ENCODE results near the gene ADCK1. TPM values are rescaled to one million over a fixed set of nuclear protein-coding genes. Genes with fewer than 3 reads are reported as not detected.

Gene ADCK1
- total and polyA plus RNA-seq, 9 of the 15 experiments (the other 6 are each of a cell fraction or from before 2014, with no cell fraction given): 2.8 to 8.9 (median 4.3) TPM

- H3K9me1 ChIP-seq (ENCODE audit: control insufficient read depth, insufficient read depth, low read length): no peaks in the 10 kb centered on the region
- no peaks in the 10 kb centered on the region for H3K27me3 ChIP-seq (ENCODE audit: control insufficient read depth in 2 of 2, insufficient read depth in 2 of 2, low read length in 2 of 2)
- no peak overlapping the region for H3K27ac ChIP-seq (ENCODE audit: extremely low read depth, low read depth, low read length)
- H3K9me3 ChIP-seq (replicated peaks; ENCODE audit: control insufficient read depth, insufficient read depth, low read depth, low read length): no peaks in the 10 kb centered on the region
- no peak overlapping the region for H3K4me2 ChIP-seq (ENCODE audit: insufficient read depth, low read length)
- FAIRE-seq (no peak), DNase-seq (ENCODE audit: extremely low read depth in 1 of 4, low spot score in 3 of 4) (no peak), ATAC-seq (no peak)
- BruUV-seq (replicated peaks): no TSS peak
- ChIA-PET POLR2A (no interaction called here), CTCF (ENCODE audit: low intra/inter-chr PET ratio) (no interaction called here)
- TF ChIP-seq STAT5B (CRISPR knock-in tag; IDR thresholded peaks at IDR 0.05): no peak
- no peak for TF ChIP-seq HMG20B (CRISPR knock-in tag; IDR thresholded peaks at IDR 0.05)
- TF ChIP-seq ZNF785 (CRISPR knock-in tag; IDR thresholded peaks at IDR 0.05): no peak
- no peak for TF ChIP-seq PHF21A (IDR thresholded peaks at IDR 0.05; ENCODE audit: borderline replicate concordance, low read depth)
- no peak for TF ChIP-seq CBFB (CRISPR knock-in tag; IDR thresholded peaks at IDR 0.05)
- TF ChIP-seq ETV1 (tag; conservative IDR thresholded peaks at IDR 0.05; ENCODE audit: low read depth): no peak
- no peak for TF ChIP-seq ZC3H11A (IDR thresholded peaks at IDR 0.05; ENCODE audit: low read depth, low read length)
- no peak for TF ChIP-seq JUNB (CRISPR knock-in tag; conservative IDR thresholded peaks at IDR 0.05)
- TF ChIP-seq CHD4 (IDR thresholded peaks at IDR 0.05; ENCODE audit: insufficient read depth, insufficient replicate concordance, low read depth, low read length, poor library complexity, severe bottlenecking): no peak
- no peak for TF ChIP-seq ZNF253 (CRISPR knock-in tag; conservative IDR thresholded peaks at IDR 0.05)
- no peak for TF ChIP-seq ZNF740 (CRISPR knock-in tag; IDR thresholded peaks at IDR 0.05)
- no peak for TF ChIP-seq ZNF740 (tag; IDR thresholded peaks at IDR 0.05)
- TF ChIP-seq FOXA3 (CRISPR knock-in tag; conservative IDR thresholded peaks at IDR 0.05 in 1 of 2, IDR thresholded peaks at IDR 0.05 in 1 of 2): no peak
- TF ChIP-seq RBM17 (IDR thresholded peaks at IDR 0.05; ENCODE audit: borderline replicate concordance, low read depth, low read length): no peak
- intact Hi-C loops (cut with micrococcal nuclease) (loop anchor here (10.0 kb wide), 1 partner anchor 287 kb away; no protein-coding TSS in a partner anchor), in situ Hi-C loops (cut with MboI) (loop anchor here (5.0 kb wide), 1 partner anchor 95 kb away; no protein-coding TSS in a partner anchor)
- H3K4me3 ChIP-seq: no peak overlapping the region
- H3K9ac ChIP-seq (ENCODE audit: insufficient read depth in 1 of 2, low read depth in 2 of 2, low read length in 2 of 2): no peak overlapping the region
- no peaks in the 10 kb centered on the region for H3K36me3 ChIP-seq (ENCODE audit: control insufficient read depth, insufficient read depth, low read length)
- no peaks in the 10 kb centered on the region for H4K20me1 ChIP-seq (replicated peaks; ENCODE audit: control insufficient read depth, insufficient read depth, low read length)
- H3K4me1 ChIP-seq (replicated peaks in 1 of 2; ENCODE audit: control insufficient read depth in 2 of 2, insufficient read depth in 2 of 2, low read length in 2 of 2): peaks cover 20 to 26% of the 10 kb centered on the region in 2 experiments
- H2AFZ ChIP-seq (ENCODE audit: low read depth, low read length): no peak overlapping the region
- H3K79me2 ChIP-seq (ENCODE audit: control insufficient read depth, insufficient read depth, low read length): no peaks in the 10 kb centered on the region
- 52% methylated on average over 6 of the region's 7 CpGs for WGBS (ENCODE audit: insufficient coverage, low coverage, missing lambda C conversion rate)
These were observed 67.6 kb downstream of the ADCK1 start for GRCh38 chr14:77867476-77867875.

Data from K562 (cell line).